GM19035 (cell line): Measurements from ENCODE around the gene TENM3.
"Not testable (repeated sequence)": the region's sequence is repeated elsewhere in the genome, so short reads cannot be mapped to it uniquely, and the experiment has no call there.

Experiments
- ATAC-seq: cut with Tn5 transposase; IDR thresholded peaks from one replicate; pipeline ENCODE4 v1.9.1; 2021; ENCODE audit not compliant: unreplicated experiment

Gene TENM3

DNA sequence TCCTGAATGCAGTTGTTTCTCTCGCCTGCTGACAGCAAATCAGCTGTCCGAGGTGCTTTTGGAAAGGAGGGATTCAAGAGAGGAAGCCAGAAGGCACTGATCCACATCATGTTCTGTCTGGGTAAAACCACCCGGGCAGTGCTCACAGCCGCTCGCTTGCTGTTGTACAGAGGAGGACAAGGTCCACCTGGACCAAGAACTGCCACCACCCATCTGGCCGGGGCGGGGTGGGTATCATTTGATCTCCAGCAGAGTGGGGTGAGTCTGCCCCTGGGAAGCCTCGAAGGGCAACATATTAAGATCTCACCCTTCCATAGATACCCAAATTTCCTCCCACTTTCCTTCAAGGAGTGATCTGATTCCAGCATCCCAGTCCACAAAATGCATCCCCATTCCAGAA lies 560.9 kb downstream of the TENM3 start:
- ATAC-seq: no peak

- ATAC-seq: no peak
These were observed 562.1 kb downstream of the TENM3 start for GRCh38 chr4:182805321-182805720.

GRCh38 chr4:182805750-182806149 lies 562.5 kb downstream of the TENM3 start:
- ATAC-seq: no peak

- peak; percentile 63 for ATAC-seq
These were observed 563.4 kb downstream of the TENM3 start for GRCh38 chr4:182806259-182807252.

- no peak for ATAC-seq
These were observed 564.1 kb downstream of the TENM3 start for GRCh38 chr4:182807346-182807745.

GRCh38 chr4:182807767-182808548 lies 564.8 kb downstream of the TENM3 start:
- ATAC-seq: no peak

- ATAC-seq: peak; percentile 82
These were observed 565.6 kb downstream of the TENM3 start for GRCh38 chr4:182808673-182809416.

DNA sequence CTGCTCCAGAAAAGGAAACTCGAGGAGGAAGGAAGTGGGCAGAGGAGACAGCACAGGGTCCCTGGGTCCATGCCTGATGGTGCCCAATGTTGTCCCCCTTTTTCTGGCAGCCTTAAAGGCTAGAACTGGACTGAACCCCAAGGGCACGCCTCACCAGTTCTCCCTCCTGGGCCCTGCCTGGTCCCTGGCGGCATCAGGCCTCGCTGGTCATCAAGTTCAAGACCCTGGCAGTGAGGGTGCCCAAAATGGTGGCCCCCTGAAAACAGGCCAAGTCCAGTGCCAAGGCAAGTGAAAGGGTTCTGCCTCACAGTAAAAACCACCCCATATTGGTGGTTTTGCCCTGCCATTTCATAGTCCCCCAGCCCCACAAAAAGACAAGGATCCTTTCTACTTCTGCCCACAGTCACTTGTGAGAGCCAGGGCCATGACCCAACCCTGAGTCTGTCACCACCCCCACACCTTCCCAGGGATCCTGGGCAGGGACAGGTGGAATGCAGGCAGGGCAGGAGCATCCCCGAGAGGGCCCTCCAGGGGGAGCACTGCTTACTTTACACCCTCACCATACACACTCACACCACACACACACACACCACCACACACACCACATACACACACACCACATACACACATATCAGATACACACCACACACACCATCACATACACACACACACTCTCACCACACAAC lies 566.4 kb downstream of the TENM3 start:
- peak; percentile 36 for ATAC-seq

GRCh38 chr4:182810103-182810615 lies 567.0 kb downstream of the TENM3 start:
- ATAC-seq: no peak

DNA sequence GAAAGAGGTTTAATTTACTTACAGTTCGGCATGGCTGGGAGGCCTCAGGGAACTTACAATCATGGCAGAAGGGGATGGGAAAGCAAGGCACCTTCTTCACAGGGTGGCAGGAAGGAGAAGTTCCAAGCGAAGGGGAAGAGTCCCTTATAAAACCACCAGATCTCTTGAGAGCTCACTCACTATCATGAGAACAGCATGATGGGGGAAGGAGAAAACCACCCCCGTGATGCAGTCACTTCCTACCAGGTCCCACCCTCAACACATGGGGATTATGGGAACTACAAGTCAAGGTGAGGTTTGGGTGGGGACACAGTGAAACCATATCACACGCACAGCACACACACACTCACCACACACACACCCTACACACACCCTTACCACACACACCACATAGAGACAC lies 569.7 kb downstream of the TENM3 start:
- ATAC-seq: no peak

- ATAC-seq: not testable (repeated sequence)
These were observed 570.9 kb downstream of the TENM3 start for GRCh38 chr4:182814065-182814464.

GRCh38 chr4:182818926-182819730 lies 575.9 kb downstream of the TENM3 start:
- ATAC-seq: no peak

DNA sequence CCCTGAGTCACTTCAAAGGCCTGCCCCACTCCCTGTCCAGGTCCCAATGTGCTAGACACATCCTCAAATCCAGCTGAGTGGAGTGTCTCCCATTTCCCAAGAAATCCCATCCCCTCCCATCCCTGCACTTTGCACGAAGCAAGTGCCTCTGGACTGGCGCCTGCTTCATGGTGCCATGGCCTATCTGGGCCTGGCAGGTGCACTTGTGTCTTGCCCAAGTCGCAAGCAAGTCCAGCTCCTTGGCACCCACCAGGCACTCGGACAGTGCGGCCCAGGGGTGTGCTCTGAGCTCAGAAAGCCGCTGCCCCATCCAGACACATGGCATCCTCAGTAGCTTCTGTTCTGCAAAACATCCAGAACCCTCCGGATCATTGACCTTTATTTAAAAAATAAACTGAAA lies 576.5 kb downstream of the TENM3 start:
- no peak for ATAC-seq

DNA sequence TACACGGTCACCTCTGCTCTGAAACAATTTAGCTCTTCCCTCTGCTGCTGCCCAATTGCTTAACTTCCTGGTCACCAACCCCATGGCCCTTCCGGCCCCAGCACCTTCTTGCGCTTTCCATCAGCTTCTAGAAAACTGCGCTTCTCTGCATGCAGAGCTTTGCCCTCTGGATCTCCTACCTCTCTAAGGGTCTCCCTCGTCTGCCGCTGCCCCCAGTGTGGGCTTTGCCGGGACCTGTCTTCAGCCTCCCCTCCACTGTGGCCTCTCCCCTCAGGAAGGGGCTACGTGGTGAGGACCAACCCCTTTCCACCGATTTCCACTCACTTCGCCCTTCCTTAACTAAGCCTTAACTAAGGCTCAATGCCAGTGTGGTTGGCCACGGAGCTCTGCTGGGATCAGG lies 579.4 kb downstream of the TENM3 start:
- ATAC-seq: no peak

GRCh38 chr4:182823576-182823975 lies 580.4 kb downstream of the TENM3 start:
- ATAC-seq: no peak

GRCh38 chr4:182825003-182825402 lies 581.8 kb downstream of the TENM3 start:
- no peak for ATAC-seq

GRCh38 chr4:182825786-182826185 lies 582.6 kb downstream of the TENM3 start:
- no peak for ATAC-seq

DNA sequence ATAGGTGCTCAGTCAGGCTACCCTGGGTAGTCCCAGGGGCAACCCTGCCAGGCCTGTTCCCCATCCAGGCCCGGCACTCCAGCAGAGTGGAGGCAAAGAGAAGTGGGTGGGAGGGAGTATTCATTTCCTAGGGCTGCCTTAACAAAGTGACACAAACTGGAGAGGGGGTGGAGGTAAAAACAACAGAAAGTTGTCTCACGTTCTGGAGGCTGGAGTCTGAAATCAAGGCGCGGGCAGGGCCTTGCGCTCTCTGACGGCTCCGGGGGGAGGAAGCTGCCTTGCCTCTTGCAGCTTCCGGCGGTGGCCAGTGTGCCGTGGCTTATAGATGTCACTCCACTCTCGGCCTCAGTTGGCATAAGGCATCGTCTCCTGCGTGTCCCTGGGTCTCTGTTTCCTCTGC lies 583.2 kb downstream of the TENM3 start:
- ATAC-seq: peak; percentile 45

DNA sequence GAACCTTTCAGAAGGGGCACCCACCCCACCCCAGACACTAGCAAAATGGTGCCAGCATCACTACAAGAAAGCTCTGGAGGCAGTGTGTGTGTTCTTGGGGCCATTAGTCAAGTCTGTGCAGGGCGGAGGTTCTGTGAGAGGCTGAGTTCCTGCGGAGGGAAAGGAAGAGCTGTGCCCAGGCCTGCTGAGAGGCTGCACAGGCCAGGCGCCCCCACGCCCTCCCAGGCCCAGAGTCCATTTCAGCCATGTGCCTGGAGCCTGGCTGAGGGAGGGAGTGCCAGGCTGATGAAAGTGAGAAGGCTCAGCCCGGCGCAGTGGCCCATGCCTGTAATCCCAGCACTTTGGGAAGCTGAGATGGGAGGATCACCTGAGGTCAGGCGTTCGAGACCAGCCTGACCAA lies 584.0 kb downstream of the TENM3 start:
- no peak for ATAC-seq

DNA sequence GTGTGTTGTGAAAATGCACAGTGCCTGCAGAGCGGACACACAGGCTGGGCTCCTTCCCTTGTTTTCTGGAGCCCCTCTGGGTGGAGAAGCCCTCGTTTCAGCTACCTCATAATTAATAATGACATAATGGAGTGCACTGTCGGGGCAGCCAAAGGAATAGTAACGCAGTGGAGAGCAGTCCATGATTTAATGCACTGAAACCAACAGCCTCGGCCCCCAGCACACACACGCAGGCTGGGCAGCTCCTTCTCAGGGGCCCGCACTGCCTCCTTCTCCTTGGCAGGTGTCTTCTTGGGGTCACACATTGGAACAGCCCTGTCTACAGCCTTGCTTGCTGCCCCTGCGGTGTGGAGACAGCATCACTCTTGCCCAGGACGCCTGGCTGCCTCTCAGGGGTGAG lies 584.8 kb downstream of the TENM3 start:
- ATAC-seq: no peak
